HG03442 (cell line): Measurements from ENCODE around the gene RPS23.

Experiments
- ATAC-seq: cut with Tn5 transposase; IDR thresholded peaks from one replicate; pipeline ENCODE4 v1.9.1; 2021; ENCODE audit warnings: mild to moderate bottlenecking, moderate library complexity; ENCODE audit not compliant: unreplicated experiment

RPS23 gene

GRCh38 chr5:82246960-82247574 lies 31.1 kb downstream of the RPS23 start:
- no peak for ATAC-seq

GRCh38 chr5:82244854-82245635 lies 33.1 kb downstream of the RPS23 start:
- ATAC-seq, result no peak

GRCh38 chr5:82244151-82244550 lies 34.0 kb downstream of the RPS23 start:
- ATAC-seq, result no peak

DNA sequence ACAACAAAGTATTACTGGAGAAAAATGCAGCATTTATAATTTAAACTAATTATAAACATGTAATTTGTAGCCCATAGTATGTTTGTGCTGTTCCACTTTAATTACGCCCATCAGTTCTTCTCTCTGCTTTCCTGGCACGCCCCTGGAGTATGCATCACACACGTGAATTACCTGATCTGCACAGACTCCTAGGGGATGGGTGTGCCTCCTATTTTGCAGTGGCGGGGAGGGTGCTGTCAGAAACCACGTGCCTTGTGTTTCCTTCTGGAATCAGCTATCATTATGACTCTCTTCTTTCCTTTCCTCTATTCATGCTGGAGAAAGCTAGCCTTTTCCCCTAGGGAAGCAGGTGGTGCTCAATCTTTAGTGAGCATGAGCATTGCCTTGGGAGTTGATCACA lies 43.3 kb downstream of the RPS23 start:
- no peak for ATAC-seq

DNA sequence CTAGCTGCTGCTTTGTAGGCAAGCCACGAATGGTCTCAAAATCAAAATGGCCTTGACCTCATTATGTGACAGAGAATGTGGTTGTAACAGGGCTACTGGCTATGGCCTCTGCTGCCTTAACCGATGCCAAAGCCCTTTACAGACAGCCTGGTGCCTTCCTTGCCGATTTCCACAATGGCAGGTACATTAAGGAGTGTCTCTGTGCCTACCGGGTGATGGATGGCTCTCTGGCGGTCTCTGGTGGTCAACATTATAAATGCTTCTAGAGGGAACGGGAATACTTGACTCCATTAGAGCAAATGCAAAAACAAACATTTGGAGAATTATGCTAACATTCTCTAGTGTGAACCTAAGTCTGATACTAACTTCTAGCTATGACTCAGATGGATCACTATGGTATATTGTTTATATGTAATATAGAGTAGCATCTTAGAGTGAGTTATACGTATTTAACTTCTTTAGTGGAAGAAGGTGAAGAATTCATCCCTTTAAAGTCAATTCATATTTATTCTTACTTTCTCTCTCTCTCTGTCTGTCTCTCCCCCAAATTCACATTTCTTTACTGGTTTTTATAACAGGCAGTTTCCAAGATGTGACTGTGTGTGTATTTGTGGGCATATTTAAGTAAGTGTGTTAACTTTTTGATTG lies 52.5 kb downstream of the RPS23 start:
- no peak for ATAC-seq
